Measurements from ENCODE around the gene USP6. TPM values are rescaled to one million over a fixed set of nuclear protein-coding genes. Genes with fewer than 3 reads are reported as not detected.
A peak's percentile ranks its signal among the peaks of the same experiment; 100 is the strongest.

USP6 gene
- total RNA-seq (2021; ENCODE audit: unreplicated experiment) (0.10 TPM), Bru-seq, nascent RNA (percentile 2 among the genes with signal in this experiment), BruChase-seq, experiment 1, labeled RNA remaining after a 6-hour chase (percentile 8 among the genes with signal in this experiment), BruChase-seq, experiment 2, labeled RNA remaining after a 2-hour chase (percentile 4 among the genes with signal in this experiment)
- polyA plus RNA-seq (2012), result 0.01 TPM in 1 of 2 replicates, not detected in the other
- long read RNA-seq, result 0 reads

DNA sequence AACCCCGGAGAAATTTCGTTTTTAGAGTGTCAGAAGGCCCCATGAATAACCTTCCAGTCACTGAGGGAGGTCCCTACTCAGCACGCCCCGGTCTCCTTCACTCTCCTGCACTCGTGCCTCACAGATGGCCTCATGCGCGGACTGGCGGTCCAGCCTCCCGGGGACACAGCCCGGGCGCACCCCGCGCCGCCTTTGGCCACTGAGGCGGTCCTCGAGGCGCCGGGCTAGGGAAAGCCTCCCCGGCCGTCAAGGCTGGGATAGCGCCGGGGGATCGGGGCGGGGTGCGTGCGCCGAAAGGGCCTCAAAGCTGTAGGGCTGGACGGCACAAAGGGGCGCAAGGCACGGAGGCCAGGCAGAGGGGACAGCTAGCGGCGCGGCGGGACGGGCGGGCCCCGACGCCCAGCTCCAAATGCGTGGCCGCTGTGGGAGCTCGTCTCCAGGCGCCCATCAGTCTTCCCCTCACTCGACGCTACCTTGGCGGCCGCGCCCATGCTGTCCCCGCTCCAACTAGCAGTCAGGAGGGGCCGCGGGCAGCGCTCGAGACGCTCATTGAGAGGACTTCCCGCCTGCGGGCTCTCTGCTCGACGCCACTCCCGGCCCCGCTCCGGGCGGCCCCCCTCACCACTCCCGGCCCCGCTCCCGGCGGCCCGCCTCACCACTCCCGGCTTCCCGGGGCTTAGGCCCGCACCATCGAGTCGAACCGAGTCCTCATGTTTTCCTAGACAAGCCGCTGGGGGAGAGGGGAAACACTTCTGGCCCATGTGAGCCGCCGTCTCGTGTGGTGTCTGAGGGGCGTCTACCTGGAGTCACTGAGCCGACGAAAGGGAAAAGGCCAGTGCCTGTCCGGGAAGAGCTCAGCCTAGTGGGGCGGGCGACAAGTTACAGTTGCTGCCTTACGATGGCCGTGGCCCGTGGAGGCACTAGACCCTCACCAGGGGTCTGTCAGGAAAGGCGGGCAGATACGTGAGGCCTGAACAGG lies at the start of gene USP6:
TSS of gene USP6 (plus strand) at position 360 of the 979 bp plus-strand sequence. CDS start 14,336 bp downstream, outside the sequence.
- BruUV-seq (replicated peaks), result no TSS peak

More for the DNA sequence above, at the start of gene USP6:
- ChIA-PET RAD21 (ENCODE audit: low non-redundant PET in 1 of 2, low total read pairs in 2 of 2, uncharacterized antibody in 2 of 2, unreplicated experiment in 2 of 2) (no interaction called here), CTCF (no interaction called here), POLR2A (no interaction called here)
- Histone ChIP-seq H3K27ac (ENCODE audit: low read depth, low read length) (no peak within 1 kb of the TSS), H2AFZ (ENCODE audit: low read depth, low read length, poor library complexity, severe bottlenecking) (no peak within 1 kb of the TSS), H3K9me3 (ENCODE audit: control insufficient read depth in 1 of 2, insufficient read depth in 1 of 2, low read depth in 1 of 2, low read length in 2 of 2) (no peaks in the 10 kb centered on the region), H3K9ac (ENCODE audit: low read length) (no peak within 1 kb of the TSS), H3K4me1 (ENCODE audit: control insufficient read depth in 1 of 2, insufficient read depth in 2 of 2, low read length in 2 of 2) (peaks cover 0 to 12% of the 10 kb centered on the region in 2 experiments; a peak in 2 of 4 replicates), H3K4me3 (replicated peaks in 1 of 2; ENCODE audit: low read depth in 1 of 2, low read length in 2 of 2) (no peak within 1 kb of the TSS), H4K20me1 (ENCODE audit: insufficient read depth) (no peaks in the 10 kb centered on the region), H3K4me2 (ENCODE audit: low read length) (no peak within 1 kb of the TSS), H3K36me3 (ENCODE audit: control insufficient read depth in 1 of 2, insufficient read depth in 2 of 2, low read length in 2 of 2) (peaks cover 0 to 7% of the 10 kb centered on the region in 2 experiments; a peak in 1 of 4 replicates), H3K9me2 (ENCODE audit: insufficient read depth) (no peaks in the 10 kb centered on the region), H3K79me2 (ENCODE audit: insufficient read depth, low read length) (peaks cover 10% of the 10 kb centered on the region), H3K27me3 (ENCODE audit: insufficient read depth, low read length) (0 out of 2 replicates have a peak, but pooled peaks cover 4% of the 10 kb centered on the region)
- intact Hi-C loops (cut with micrococcal nuclease), result loop anchor here (10.0 kb wide), 1 partner anchor 79 kb away; the partner anchor contains the start of gene ZNF594
- ATAC-seq (no peak), DNase-seq (ENCODE audit: low read depth, low spot score) (no peak)
- TF ChIP-seq CEBPB (IDR thresholded peaks at IDR 0.05; ENCODE audit: low read depth) (no peak), EZH2 (IDR thresholded peaks at IDR 0.05) (no peak), SP1 (IDR thresholded peaks at IDR 0.05; ENCODE audit: low read depth) (no peak), FOSL1 (IDR thresholded peaks at IDR 0.05; ENCODE audit: low read depth) (no peak)
- TF ChIP-seq, protein P1, sequence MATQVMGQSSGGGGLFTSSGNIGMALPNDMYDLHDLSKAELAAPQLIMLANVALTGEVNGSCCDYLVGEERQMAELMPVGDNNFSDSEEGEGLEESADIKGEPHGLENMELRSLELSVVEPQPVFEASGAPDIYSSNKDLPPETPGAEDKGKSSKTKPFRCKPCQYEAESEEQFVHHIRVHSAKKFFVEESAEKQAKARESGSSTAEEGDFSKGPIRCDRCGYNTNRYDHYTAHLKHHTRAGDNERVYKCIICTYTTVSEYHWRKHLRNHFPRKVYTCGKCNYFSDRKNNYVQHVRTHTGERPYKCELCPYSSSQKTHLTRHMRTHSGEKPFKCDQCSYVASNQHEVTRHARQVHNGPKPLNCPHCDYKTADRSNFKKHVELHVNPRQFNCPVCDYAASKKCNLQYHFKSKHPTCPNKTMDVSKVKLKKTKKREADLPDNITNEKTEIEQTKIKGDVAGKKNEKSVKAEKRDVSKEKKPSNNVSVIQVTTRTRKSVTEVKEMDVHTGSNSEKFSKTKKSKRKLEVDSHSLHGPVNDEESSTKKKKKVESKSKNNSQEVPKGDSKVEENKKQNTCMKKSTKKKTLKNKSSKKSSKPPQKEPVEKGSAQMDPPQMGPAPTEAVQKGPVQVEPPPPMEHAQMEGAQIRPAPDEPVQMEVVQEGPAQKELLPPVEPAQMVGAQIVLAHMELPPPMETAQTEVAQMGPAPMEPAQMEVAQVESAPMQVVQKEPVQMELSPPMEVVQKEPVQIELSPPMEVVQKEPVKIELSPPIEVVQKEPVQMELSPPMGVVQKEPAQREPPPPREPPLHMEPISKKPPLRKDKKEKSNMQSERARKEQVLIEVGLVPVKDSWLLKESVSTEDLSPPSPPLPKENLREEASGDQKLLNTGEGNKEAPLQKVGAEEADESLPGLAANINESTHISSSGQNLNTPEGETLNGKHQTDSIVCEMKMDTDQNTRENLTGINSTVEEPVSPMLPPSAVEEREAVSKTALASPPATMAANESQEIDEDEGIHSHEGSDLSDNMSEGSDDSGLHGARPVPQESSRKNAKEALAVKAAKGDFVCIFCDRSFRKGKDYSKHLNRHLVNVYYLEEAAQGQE (IDR thresholded peaks at IDR 0.05; ENCODE audit: low read depth), result no peak
